ENCODE data around the gene MALAT1.
"Not testable (repeated sequence)": the region's sequence is repeated elsewhere in the genome, so short reads cannot be mapped to it uniquely, and the experiment has no call there.

Gene MALAT1

GRCh38 chr11:65498977-65499712, at the start of gene MALAT1:
Gene MALAT1, plus strand, starts transcription at chr11:65499045.
- DNase-seq (ENCODE audit: low spot score), result peak; percentile 68

- not testable (repeated sequence) for DNase-seq (ENCODE audit: low spot score)
Measured at GRCh38 chr11:65451301-65451700, 47.5 kb upstream of the MALAT1 start.

DNA sequence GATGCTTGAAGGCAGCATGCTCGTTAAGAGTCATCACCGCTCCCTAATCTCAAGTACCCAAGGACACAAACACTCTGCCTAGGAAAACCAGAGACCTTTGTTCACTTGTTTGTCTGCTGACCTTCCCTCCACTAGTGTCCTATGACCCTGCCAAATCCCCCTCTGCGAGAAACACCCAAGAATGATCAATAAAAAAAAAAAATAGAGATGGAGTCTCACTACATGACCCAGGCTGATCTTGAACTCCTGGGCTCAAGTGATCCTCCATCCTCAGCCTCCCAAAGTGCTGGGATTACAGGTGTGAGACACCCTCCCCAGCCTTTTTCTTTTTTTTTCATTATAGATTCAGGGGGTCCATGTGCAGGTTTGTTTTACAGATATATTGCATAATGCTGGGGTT, 46.6 kb upstream of the MALAT1 start:
- DNase-seq (ENCODE audit: low spot score), result not testable (repeated sequence)

DNA sequence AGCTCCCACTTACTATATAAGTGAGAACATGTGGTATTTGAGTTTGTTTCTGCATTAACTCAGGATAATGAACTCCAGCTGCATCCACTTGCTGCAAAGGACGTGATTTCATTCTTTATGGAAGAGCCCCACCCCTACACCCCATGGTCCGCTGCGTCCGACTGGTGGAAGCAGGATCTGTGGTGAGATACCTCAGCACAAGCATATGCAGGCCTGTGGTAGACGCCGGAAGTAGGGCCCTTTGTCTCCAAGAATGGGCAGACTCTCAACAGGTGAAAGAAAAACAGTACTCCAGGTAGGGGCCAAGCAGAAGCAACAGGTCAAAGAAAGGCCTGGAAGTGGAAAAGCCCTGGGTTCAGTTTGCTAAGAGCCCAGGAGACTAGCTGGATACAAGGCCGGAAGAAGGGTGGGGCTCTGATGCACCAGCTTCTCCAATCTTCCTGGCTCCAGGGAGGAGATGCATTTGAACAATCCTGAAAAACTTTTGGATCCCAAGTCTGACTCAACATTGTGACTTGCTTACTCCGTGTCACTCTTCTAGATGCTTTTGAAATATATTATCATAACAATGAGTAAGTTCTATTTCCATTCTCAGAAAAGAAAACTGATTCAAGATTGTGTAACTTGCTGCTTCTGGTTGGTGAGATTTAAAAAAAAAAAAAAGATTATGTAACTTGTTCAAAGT, 45.9 kb upstream of the MALAT1 start:
- DNase-seq (ENCODE audit: low spot score), result no peak

DNA sequence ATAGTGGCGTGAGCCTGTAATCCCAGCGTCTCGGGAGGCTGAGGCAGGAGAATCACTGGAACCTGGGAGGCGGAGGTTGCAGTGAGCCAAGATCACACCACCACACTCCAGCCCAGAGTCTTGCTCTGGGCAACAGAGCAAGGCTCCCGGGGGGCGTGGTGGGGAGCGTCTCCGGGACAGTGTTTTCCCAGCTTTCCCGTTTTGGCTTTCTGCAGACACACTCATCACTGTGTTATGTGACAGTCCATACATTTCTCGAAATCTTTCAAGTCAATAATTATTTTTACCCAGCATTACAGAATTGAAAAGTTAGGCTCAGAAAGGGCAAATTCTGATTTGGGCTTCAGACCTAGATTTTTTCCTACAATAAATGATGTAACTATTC, 44.5 kb upstream of the MALAT1 start:
- DNase-seq (ENCODE audit: low spot score), result no peak

GRCh38 chr11:65454696-65455456, 44.0 kb upstream of the MALAT1 start:
- peak; percentile 97 for DNase-seq (ENCODE audit: low spot score)

DNA sequence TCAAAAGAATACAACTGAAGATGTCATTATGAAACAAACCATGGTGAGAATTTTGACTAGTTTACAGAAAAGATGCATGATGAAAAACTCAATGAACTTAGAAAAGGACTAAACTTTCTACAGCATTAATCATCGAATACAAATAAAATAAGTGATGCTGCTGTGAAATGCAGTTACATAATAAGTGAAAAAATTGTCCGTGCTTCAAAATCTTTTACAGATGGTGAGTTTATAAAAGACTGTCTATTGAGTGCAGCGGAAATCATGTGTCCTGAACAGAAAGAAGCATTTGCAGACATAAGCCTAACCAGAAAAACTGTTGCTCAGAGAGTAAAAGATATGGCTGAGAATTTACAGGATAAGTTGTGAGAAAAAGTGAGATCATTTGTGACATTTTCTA, 42.4 kb upstream of the MALAT1 start:
- no peak for DNase-seq (ENCODE audit: low spot score)

DNA sequence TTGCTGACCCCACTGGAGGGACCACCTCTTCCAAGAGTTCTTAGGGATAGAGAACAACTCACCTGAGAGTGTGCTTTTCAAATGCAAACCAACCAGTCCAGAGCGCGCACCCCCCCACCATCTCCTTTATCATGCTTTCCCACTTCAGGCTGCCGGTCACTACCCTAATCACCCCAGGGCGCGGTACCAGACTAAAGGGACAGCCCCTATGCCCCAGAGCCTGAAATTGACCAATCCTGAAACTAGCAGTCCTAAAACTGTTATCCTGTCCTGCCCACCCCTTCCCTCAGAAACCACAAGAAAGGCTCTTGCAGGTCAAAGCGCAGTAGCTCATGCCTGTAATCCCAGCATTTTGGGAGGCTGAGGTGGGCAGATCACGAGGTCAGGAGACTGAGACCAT, 39.3 kb upstream of the MALAT1 start:
- DNase-seq (ENCODE audit: low spot score), result no peak

DNA sequence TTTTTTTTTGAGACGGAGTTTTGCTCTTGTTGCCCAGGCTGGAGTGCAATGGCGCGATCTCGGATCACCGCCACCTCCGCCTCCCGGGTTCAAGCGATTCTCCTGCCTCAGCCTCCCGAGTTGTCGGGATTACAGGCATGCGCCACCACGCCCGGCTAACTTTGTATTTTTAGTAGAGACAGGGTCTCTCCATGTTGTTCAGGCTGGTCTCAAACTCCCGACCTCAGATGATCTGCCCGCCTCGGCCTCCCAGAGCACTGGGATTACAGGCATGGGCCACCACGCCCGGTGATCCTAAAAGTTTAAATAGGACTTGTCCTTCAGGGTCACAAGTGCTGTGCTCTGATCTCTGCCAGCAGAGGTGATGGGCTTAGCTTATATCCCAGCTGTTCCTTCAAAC, 33.4 kb upstream of the MALAT1 start:
- DNase-seq (ENCODE audit: low spot score), result not testable (repeated sequence)

DNA sequence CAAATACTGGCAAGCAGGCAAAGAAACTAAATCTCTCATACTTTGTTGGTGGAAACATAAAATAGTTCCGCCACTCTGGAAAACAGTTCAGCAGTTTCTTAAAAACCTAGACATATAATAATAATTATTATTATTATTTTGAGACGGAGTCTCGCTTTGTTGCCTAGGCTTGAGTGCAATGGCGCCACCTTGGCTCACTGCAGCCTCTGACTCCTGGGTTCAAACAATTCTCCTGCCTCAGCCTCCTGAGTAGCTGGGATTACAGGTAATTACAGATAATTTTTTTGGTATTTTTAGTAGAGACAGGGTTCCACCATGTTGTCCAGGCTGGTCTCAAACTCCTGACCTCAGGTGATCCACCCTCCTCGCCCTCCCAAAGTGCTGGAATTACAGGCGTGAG, 31.5 kb upstream of the MALAT1 start:
- DNase-seq (ENCODE audit: low spot score), result not testable (repeated sequence)

GRCh38 chr11:65468874-65469333, 29.9 kb upstream of the MALAT1 start:
- no peak for DNase-seq (ENCODE audit: low spot score)

- no peak for DNase-seq (ENCODE audit: low spot score)
Measured at GRCh38 chr11:65470433-65471049, 28.3 kb upstream of the MALAT1 start.

DNA sequence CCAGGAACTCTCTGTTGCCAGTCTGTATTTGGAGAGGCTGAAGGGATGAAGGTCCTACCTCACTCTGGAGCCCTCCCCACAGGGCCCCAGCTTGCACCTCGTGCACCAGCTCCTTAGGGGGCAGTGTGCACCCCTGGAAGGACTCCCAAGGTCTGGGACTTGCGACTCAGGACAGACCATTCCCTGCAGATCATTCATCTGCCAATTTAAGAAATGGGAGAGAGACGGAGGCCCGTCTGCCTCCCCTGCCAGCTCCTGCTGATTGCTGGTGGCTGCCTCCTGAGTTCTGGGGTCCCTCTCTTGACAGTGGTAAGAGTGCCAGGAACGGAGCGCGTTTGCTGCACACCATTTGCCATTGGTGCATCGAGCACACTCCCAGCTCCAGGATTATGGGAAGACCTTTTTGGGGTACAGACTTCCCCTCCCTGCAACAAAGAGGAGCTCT, 27.4 kb upstream of the MALAT1 start:
- DNase-seq (ENCODE audit: low spot score), result no peak

- DNase-seq (ENCODE audit: low spot score), result not testable (repeated sequence)
Measured at GRCh38 chr11:65472588-65473277, 26.1 kb upstream of the MALAT1 start.

DNA sequence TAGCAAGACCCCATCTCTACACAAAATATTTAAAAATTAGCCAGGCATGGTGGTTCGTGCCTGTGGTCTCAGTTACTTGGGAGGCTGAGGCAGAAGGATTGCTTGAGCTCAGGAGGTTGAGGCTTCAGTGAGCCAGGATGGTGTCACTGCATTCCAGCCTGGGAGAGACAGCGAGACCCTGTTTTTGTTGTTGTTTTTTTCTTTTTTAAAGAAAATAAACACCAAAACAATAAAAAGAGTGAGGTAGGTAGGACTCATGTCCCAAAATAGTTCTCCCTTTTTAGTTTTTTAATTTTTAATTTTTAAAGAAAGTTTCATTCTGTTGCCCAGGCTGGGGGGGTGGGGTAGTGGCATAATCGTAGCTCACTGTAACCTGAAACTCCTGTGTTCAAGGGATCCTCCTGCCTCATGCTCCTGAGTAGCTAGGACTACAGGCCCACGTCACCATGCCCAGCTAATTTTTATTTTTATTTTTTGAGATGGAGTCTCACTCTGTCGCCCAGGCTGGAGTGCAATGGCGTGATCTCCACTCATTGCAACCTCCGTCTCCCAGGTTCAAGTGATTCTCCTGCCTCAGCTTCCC, 25.5 kb upstream of the MALAT1 start:
- DNase-seq (ENCODE audit: low spot score), result no peak

GRCh38 chr11:65474864-65475263, 24.0 kb upstream of the MALAT1 start:
- DNase-seq (ENCODE audit: low spot score), result no peak

GRCh38 chr11:65476632-65477148, 22.2 kb upstream of the MALAT1 start:
- no peak for DNase-seq (ENCODE audit: low spot score)

DNA sequence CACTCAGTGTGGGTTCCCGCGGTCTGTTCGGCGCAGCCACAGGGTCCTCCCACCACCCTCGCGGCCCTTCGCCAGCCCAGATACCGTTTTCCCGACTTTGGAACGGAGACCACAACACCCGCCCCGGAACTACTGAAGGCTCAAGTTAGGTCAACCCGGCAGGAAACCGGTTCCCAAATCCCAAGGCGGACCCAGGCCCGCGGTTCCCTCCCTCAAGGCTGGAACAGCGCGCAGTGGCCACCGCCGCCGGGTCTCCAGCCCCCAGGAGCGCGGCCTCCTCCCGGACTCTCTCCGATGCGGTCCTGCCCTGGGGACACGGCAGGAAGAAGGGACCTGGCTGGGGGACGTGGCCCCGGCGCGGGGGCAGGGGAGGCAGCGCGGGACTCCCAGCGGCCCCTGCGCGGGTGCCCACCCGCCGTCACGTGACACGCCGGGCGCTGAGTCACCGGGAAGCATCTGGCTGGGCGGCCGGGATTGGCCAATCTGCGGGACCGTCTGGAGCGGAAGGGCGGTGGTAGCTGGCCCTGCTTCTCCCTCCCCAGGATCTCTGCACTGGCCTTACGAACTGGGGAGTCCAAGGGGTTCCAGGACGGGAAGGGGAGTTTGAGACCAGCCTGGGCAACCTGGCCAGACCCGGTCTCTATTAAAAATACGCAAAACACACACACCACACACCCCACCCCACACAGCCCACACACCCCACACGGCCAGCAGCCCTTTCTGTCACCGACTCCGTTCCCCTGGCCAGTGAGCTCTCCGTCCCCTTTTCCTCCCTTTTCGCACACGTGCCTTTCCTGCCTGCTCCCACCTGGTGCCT, 21.5 kb upstream of the MALAT1 start:
- peak; percentile 86 for DNase-seq (ENCODE audit: low spot score)

DNA sequence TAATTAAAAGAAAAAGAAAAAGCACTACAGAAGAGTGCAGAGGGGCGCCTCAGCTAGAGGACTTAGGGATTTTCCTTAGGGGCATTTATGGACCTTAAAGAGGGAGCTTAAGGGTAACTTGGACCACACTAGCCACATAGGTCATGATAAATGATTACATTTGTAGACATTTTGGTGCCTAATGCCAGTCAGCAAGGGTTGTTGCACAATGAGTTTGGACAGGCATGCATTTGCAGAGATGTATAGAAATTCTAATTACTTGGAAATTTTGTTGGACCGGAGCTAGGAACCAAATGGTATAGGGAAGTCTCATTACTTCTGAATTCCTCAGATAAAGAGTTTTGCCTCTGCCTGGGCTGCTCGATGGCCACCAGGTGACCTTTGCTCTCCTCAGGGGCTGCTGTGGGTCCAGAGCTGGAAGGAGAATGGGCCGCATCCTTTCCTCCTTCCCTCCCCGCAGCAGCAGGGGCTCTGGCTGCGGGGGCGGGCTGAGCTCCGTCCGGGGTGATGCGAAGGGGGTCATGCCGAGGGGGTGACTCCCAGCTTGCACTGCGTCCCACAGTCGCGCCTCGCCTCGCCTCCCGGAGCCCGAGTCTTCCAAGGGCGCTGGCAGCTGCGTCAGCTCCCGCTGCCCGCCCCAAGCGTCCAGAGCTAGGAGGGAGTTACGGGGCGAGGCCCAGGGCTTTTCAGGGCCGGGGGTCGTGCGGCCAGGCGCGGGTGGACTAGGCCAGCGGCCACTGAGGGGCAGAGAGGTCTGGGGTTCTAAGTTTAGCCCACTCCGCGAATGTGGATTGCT, 20.3 kb upstream of the MALAT1 start:
- DNase-seq (ENCODE audit: low spot score), result no peak

All from COLO829 (cell line).